Right kidney (tissue), 1 donor: ENCODE results near the gene HSD11B1.
A peak's percentile ranks its signal among the peaks of the same experiment; 100 is the strongest.
"Not testable (repeated sequence)": the region's sequence is repeated elsewhere in the genome, so short reads cannot be mapped to it uniquely, and the experiment has no call there.

Experiments
- DNase-seq: peaks from one replicate; pipeline ENCODE4 v3.0.0-alpha.2; 2016

Gene HSD11B1

GRCh38 chr1:209691237-209691636 is 13.4 kb upstream of the HSD11B1 start:
- DNase-seq = no peak

- DNase-seq = no peak
Observed at GRCh38 chr1:209692296-209692695, 12.3 kb upstream of the HSD11B1 start.

GRCh38 chr1:209692745-209693504 is 11.7 kb upstream of the HSD11B1 start:
- DNase-seq = peak; percentile 52

GRCh38 chr1:209696673-209697072 is 8.0 kb upstream of the HSD11B1 start:
- no peak for DNase-seq

- DNase-seq = no peak
Observed at GRCh38 chr1:209697126-209697525, 7.5 kb upstream of the HSD11B1 start.

GRCh38 chr1:209700686-209701085 is 4.0 kb upstream of the HSD11B1 start:
- not testable (repeated sequence) for DNase-seq

GRCh38 chr1:209702832-209703231 is 1.8 kb upstream of the HSD11B1 start:
- no peak for DNase-seq

- no peak for DNase-seq
Observed at GRCh38 chr1:209703834-209704504, 677 bp upstream of the HSD11B1 start.

GRCh38 chr1:209705033-209705598 is 470 bp downstream of the HSD11B1 start:
- no peak for DNase-seq

- DNase-seq = no peak
Observed at GRCh38 chr1:209706622-209707021, 2.0 kb downstream of the HSD11B1 start.

GRCh38 chr1:209707308-209707707 is 2.7 kb downstream of the HSD11B1 start:
- no peak for DNase-seq

GRCh38 chr1:209708297-209708696 is 3.7 kb downstream of the HSD11B1 start:
- DNase-seq = no peak

- no peak for DNase-seq
Observed at GRCh38 chr1:209710093-209710492, 5.4 kb downstream of the HSD11B1 start.

- no peak for DNase-seq
Observed at GRCh38 chr1:209710847-209711246, 6.2 kb downstream of the HSD11B1 start.

GRCh38 chr1:209714338-209714737 is 9.7 kb downstream of the HSD11B1 start:
- no peak for DNase-seq

GRCh38 chr1:209715314-209715713 is 10.7 kb downstream of the HSD11B1 start:
- DNase-seq = no peak

- no peak for DNase-seq
Observed at GRCh38 chr1:209717818-209718217, 13.2 kb downstream of the HSD11B1 start.

- DNase-seq = no peak
Observed at GRCh38 chr1:209720326-209720725, 15.7 kb downstream of the HSD11B1 start.

- no peak for DNase-seq
Observed at GRCh38 chr1:209720826-209721225, 16.2 kb downstream of the HSD11B1 start.

GRCh38 chr1:209721323-209721722 is 16.7 kb downstream of the HSD11B1 start:
- no peak for DNase-seq

- DNase-seq = no peak
Observed at GRCh38 chr1:209723265-209723664, 18.6 kb downstream of the HSD11B1 start.

- no peak for DNase-seq
Observed at GRCh38 chr1:209723756-209724693, 19.4 kb downstream of the HSD11B1 start.

- DNase-seq = no peak
Observed at GRCh38 chr1:209727286-209727685, 22.6 kb downstream of the HSD11B1 start.
